Neural crest cell (in vitro differentiated cells): ENCODE results near the gene DUSP12. TPM values are rescaled to one million over a fixed set of nuclear protein-coding genes. Genes with fewer than 3 reads are reported as not detected.

Source experiments
- DNase-seq: peaks from one replicate; pipeline ENCODE4 v3.0.0; 2021; ENCODE audit warnings: low read depth, mixed read lengths, low spot score
- H3K27ac Mint-ChIP-seq: one replicate; pipeline ENCODE4 v1.8.0; 2021; ENCODE audit warnings: mild to moderate bottlenecking, mixed read lengths; ENCODE audit not compliant: unreplicated experiment
- H3K27me3 Mint-ChIP-seq: 2 replicates; pipeline ENCODE4 v1.8.0; 2021; ENCODE audit warnings: low read depth, mild to moderate bottlenecking, mixed read lengths
- H3K36me3 Mint-ChIP-seq: 2 replicates; pipeline ENCODE4 v1.8.0; 2021; ENCODE audit warnings: low read depth, mild to moderate bottlenecking, mixed read lengths
- H3K4me1 Mint-ChIP-seq: 2 replicates; pipeline ENCODE4 v1.8.0; 2021; ENCODE audit warnings: mixed read lengths
- H3K4me3 Mint-ChIP-seq: one replicate; pipeline ENCODE4 v1.8.0; 2021; ENCODE audit warnings: mild to moderate bottlenecking, mixed read lengths
- H3K9me3 Mint-ChIP-seq: 2 replicates; pipeline ENCODE4 v1.8.0; 2021; ENCODE audit warnings: mixed read lengths
- CTCF ChIP-seq: fragments of 200-600 bp; sonication (generic); conservative IDR thresholded peaks from 2 replicates; pipeline ENCODE4 v1.5.0; 2021; ENCODE audit warnings: antibody characterized with exemption, mild to moderate bottlenecking
- total RNA-seq: library from RNA; stranded (reverse); gene quantifications from 2 replicates; pipeline ENCODE4 v1.2.1, GENCODE V29; 2021

Gene DUSP12
- total RNA-seq, 1 donor from 2014 or later, result 39.8 TPM

GRCh38 chr1:161770250-161770649 is 20.7 kb downstream of the DUSP12 start:
- DNase-seq, result no peak
- Mint-ChIP-seq H3K9me3 (no peaks in the 10 kb centered on the region), H3K27ac (no peak overlapping the region), H3K36me3 (no peaks in the 10 kb centered on the region), H3K4me1 (peaks cover 18% of the 10 kb centered on the region), H3K27me3 (no peaks in the 10 kb centered on the region), H3K4me3 (peak overlapping the region; percentile 67)
- TF ChIP-seq CTCF, result no peak

- no peaks in the 10 kb centered on the region for H3K27me3 Mint-ChIP-seq
- no peak for TF ChIP-seq CTCF
- no peaks in the 10 kb centered on the region for H3K36me3 Mint-ChIP-seq
- H3K4me1 Mint-ChIP-seq, result peaks cover 14% of the 10 kb centered on the region
- no peak for DNase-seq
- H3K27ac Mint-ChIP-seq, result no peak overlapping the region
- no peak overlapping the region for H3K4me3 Mint-ChIP-seq
- H3K9me3 Mint-ChIP-seq, result no peaks in the 10 kb centered on the region
Measured at GRCh38 chr1:161771161-161771560, 21.6 kb downstream of the DUSP12 start.

GRCh38 chr1:161771973-161772372 is 22.4 kb downstream of the DUSP12 start:
- H3K9me3 Mint-ChIP-seq, result no peaks in the 10 kb centered on the region

GRCh38 chr1:161772397-161772796 is 22.8 kb downstream of the DUSP12 start:
- Mint-ChIP-seq H3K4me1 (peaks cover 3% of the 10 kb centered on the region), H3K27me3 (no peaks in the 10 kb centered on the region)
- DNase-seq, result no peak

More at GRCh38 chr1:161771973-161772372, 22.4 kb downstream of the DUSP12 start:
- TF ChIP-seq CTCF, result no peak
- DNase-seq, result no peak
- H3K4me3 Mint-ChIP-seq, result no peak overlapping the region
- no peaks in the 10 kb centered on the region for H3K27me3 Mint-ChIP-seq
- peaks cover 6% of the 10 kb centered on the region for H3K4me1 Mint-ChIP-seq
- H3K27ac Mint-ChIP-seq, result no peak overlapping the region
- no peaks in the 10 kb centered on the region for H3K36me3 Mint-ChIP-seq

GRCh38 chr1:161773791-161774190 is 24.2 kb downstream of the DUSP12 start:
- Mint-ChIP-seq H3K4me3 (no peak overlapping the region), H3K27me3 (no peaks in the 10 kb centered on the region), H3K36me3 (no peaks in the 10 kb centered on the region), H3K4me1 (peaks cover 3% of the 10 kb centered on the region), H3K27ac (no peak overlapping the region), H3K9me3 (no peaks in the 10 kb centered on the region)
- no peak for DNase-seq
- TF ChIP-seq CTCF, result no peak

More at GRCh38 chr1:161772397-161772796, 22.8 kb downstream of the DUSP12 start:
- Mint-ChIP-seq H3K9me3 (no peaks in the 10 kb centered on the region), H3K4me3 (no peak overlapping the region), H3K27ac (no peak overlapping the region), H3K36me3 (no peaks in the 10 kb centered on the region)
- TF ChIP-seq CTCF, result no peak

- Mint-ChIP-seq H3K9me3 (no peaks in the 10 kb centered on the region), H3K27me3 (no peaks in the 10 kb centered on the region), H3K36me3 (no peaks in the 10 kb centered on the region), H3K4me1 (no peaks in the 10 kb centered on the region), H3K27ac (no peak overlapping the region), H3K4me3 (no peak overlapping the region)
- no peak for TF ChIP-seq CTCF
- DNase-seq, result no peak
Measured at GRCh38 chr1:161777261-161777660, 27.7 kb downstream of the DUSP12 start.
